Karpas-422 (cell line): ENCODE data around the gene C10orf95. TPM values are rescaled to one million over a fixed set of nuclear protein-coding genes. Genes with fewer than 3 reads are reported as not detected.

ENCODE experiments used
- DNase-seq: peaks from one replicate; pipeline ENCODE4 v3.0.0-alpha.2; 2015
- H2AFZ ChIP-seq: fragments of 200-600 bp; sonication (generic); 2 replicates; pipeline ENCODE4 v1.6.1; 2014; ENCODE audit warnings: antibody characterized with exemption, low read length, mixed read lengths
- H3K27ac ChIP-seq: fragments of 200-600 bp; sonication (generic); 2 replicates; pipeline ENCODE4 v1.5.1; 2014; ENCODE audit warnings: mild to moderate bottlenecking, low read length, moderate library complexity
- H3K27me3 ChIP-seq: fragments of 200-600 bp; sonication (generic); 2 replicates; pipeline ENCODE4 v1.6.1; 2014; ENCODE audit warnings: low read length, mixed read lengths
- H3K36me3 ChIP-seq: fragments of 200-600 bp; sonication (generic); 2 replicates; pipeline ENCODE4 v1.6.1; 2014; ENCODE audit warnings: low read length, mixed read lengths; ENCODE audit not compliant: insufficient read depth
- H3K4me1 ChIP-seq: fragments of 200-600 bp; sonication (generic); 2 replicates; pipeline ENCODE4 v1.6.1; 2014; ENCODE audit warnings: mild to moderate bottlenecking, low read length, mixed read lengths
- H3K4me2 ChIP-seq: fragments of 200-600 bp; sonication (generic); 2 replicates; pipeline ENCODE4 v1.6.1; 2014; ENCODE audit warnings: low read length, low read depth, mild to moderate bottlenecking; ENCODE audit not compliant: poor library complexity, severe bottlenecking
- H3K4me3 ChIP-seq: fragments of 200-600 bp; sonication (generic); 2 replicates; pipeline ENCODE4 v1.5.1; 2014; ENCODE audit warnings: mild to moderate bottlenecking, antibody characterized with exemption, low read length, mixed read lengths
- H3K79me2 ChIP-seq: fragments of 200-600 bp; sonication (generic); 2 replicates; pipeline ENCODE4 v1.6.1; 2014; ENCODE audit warnings: mild to moderate bottlenecking, low read length, mixed read lengths
- H3K9ac ChIP-seq: fragments of 200-600 bp; sonication (generic); 2 replicates; pipeline ENCODE4 v1.6.0; 2014; ENCODE audit warnings: low read length
- H3K9me2 ChIP-seq: fragments of 200-600 bp; sonication (generic), shearing (Covaris generic); replicated peaks from 2 replicates; pipeline ENCODE4 v1.6.0; 2014; ENCODE audit warnings: mild to moderate bottlenecking, low read length, moderate library complexity; ENCODE audit not compliant: insufficient read depth
- H3K9me3 ChIP-seq: fragments of 300-700, 200-600 bp; sonication (generic); 2 replicates; pipeline ENCODE4 v1.6.1; 2014; ENCODE audit warnings: low read length, mixed read lengths
- H4K20me1 ChIP-seq: fragments of 200-600 bp; sonication (generic); 2 replicates; pipeline ENCODE4 v1.6.1; 2014; ENCODE audit warnings: mild to moderate bottlenecking, antibody characterized with exemption, low read length, low read depth; ENCODE audit not compliant: insufficient read depth
- total RNA-seq: library from RNA; depleted of rRNA; stranded (reverse); fragments of >200 nt; shearing (Covaris generic); gene quantifications from 2 replicates; pipeline ENCODE4 v1.2.3, GENCODE V29; 2014; ENCODE audit warnings: low replicate concordance

The C10orf95 gene
- total RNA-seq, 1 experiment from 2014 or later = 0.78 TPM

- Histone ChIP-seq H3K9me3 (no peaks in the 10 kb centered on the region), H3K27ac (no peak overlapping the region), H3K9ac (no peak overlapping the region), H3K4me1 (peaks cover 12% of the 10 kb centered on the region), H4K20me1 (no peaks in the 10 kb centered on the region), H2AFZ (no peak overlapping the region), H3K27me3 (no peaks in the 10 kb centered on the region), H3K4me3 (no peak overlapping the region), H3K36me3 (peaks cover 43% of the 10 kb centered on the region), H3K4me2 (no peak overlapping the region), H3K9me2 (no peaks in the 10 kb centered on the region), H3K79me2 (no peaks in the 10 kb centered on the region)
- no peak for DNase-seq
Observed at GRCh38 chr10:102485093-102485784, 33.9 kb upstream of the C10orf95 start.

GRCh38 chr10:102484021-102484420 lies 32.7 kb upstream of the C10orf95 start:
- H3K4me2 ChIP-seq = no peak overlapping the region
- H3K27me3 ChIP-seq = no peaks in the 10 kb centered on the region
- no peak overlapping the region for H2AFZ ChIP-seq
- 0 out of 2 replicates have a peak, but pooled peaks cover 3% of the 10 kb centered on the region for H4K20me1 ChIP-seq
- no peaks in the 10 kb centered on the region for H3K79me2 ChIP-seq
- H3K4me3 ChIP-seq = no peak overlapping the region
- no peak overlapping the region for H3K27ac ChIP-seq
- H3K9me2 ChIP-seq = no peaks in the 10 kb centered on the region
- H3K4me1 ChIP-seq = peaks cover 12% of the 10 kb centered on the region
- no peak overlapping the region for H3K9ac ChIP-seq
- no peak for DNase-seq
- H3K9me3 ChIP-seq = no peaks in the 10 kb centered on the region
- peaks cover 43% of the 10 kb centered on the region for H3K36me3 ChIP-seq

GRCh38 chr10:102480396-102480795 lies 29.1 kb upstream of the C10orf95 start:
- no peak for DNase-seq
- Histone ChIP-seq H3K36me3 (peaks cover 26% of the 10 kb centered on the region; the same call in 1 of the 2 replicates), H3K27ac (no peak overlapping the region), H3K4me3 (no peak overlapping the region), H3K27me3 (no peaks in the 10 kb centered on the region), H3K9me2 (no peaks in the 10 kb centered on the region), H2AFZ (no peak overlapping the region), H3K79me2 (no peaks in the 10 kb centered on the region), H3K9ac (no peak overlapping the region), H4K20me1 (0 out of 2 replicates have a peak, but pooled peaks cover 3% of the 10 kb centered on the region), H3K4me1 (peaks cover 12% of the 10 kb centered on the region), H3K9me3 (no peaks in the 10 kb centered on the region), H3K4me2 (no peak overlapping the region)

- H3K27ac ChIP-seq = no peak overlapping the region
Observed at GRCh38 chr10:102479651-102480050, 28.3 kb upstream of the C10orf95 start.

GRCh38 chr10:102476466-102477141 lies 25.3 kb upstream of the C10orf95 start:
- Histone ChIP-seq H3K27ac (no peak overlapping the region), H3K9me3 (no peaks in the 10 kb centered on the region)
- DNase-seq = no peak

More at GRCh38 chr10:102479651-102480050, 28.3 kb upstream of the C10orf95 start:
- H3K4me1 ChIP-seq = peaks cover 12% of the 10 kb centered on the region
- no peaks in the 10 kb centered on the region for H3K27me3 ChIP-seq
- no peaks in the 10 kb centered on the region for H3K79me2 ChIP-seq
- H3K4me2 ChIP-seq = no peak overlapping the region
- H3K9ac ChIP-seq = no peak overlapping the region
- H3K9me3 ChIP-seq = no peaks in the 10 kb centered on the region
- H2AFZ ChIP-seq = no peak overlapping the region
- H3K4me3 ChIP-seq = no peak overlapping the region
- 0 out of 2 replicates have a peak, but pooled peaks cover 3% of the 10 kb centered on the region for H4K20me1 ChIP-seq
- no peaks in the 10 kb centered on the region for H3K9me2 ChIP-seq
- no peak for DNase-seq
- H3K36me3 ChIP-seq = peaks cover 25% of the 10 kb centered on the region; the same call in 1 of the 2 replicates

GRCh38 chr10:102475451-102476040 lies 24.2 kb upstream of the C10orf95 start:
- Histone ChIP-seq H4K20me1 (0 out of 2 replicates have a peak, but pooled peaks cover 3% of the 10 kb centered on the region), H3K36me3 (peaks cover 7% of the 10 kb centered on the region; the same call in 1 of the 2 replicates), H3K27me3 (no peaks in the 10 kb centered on the region), H3K79me2 (no peaks in the 10 kb centered on the region), H3K9ac (no peak overlapping the region), H3K9me2 (no peaks in the 10 kb centered on the region), H2AFZ (no peak overlapping the region), H3K4me2 (no peak overlapping the region), H3K9me3 (no peaks in the 10 kb centered on the region), H3K27ac (no peak overlapping the region), H3K4me3 (no peak overlapping the region), H3K4me1 (no peaks in the 10 kb centered on the region)
- DNase-seq = no peak

More at GRCh38 chr10:102476466-102477141, 25.3 kb upstream of the C10orf95 start:
- H3K4me2 ChIP-seq = no peak overlapping the region
- no peak overlapping the region for H2AFZ ChIP-seq
- H3K4me3 ChIP-seq = no peak overlapping the region
- 0 out of 2 replicates have a peak, but pooled peaks cover 3% of the 10 kb centered on the region for H4K20me1 ChIP-seq
- H3K4me1 ChIP-seq = peaks cover 10% of the 10 kb centered on the region
- no peak overlapping the region for H3K9ac ChIP-seq
- H3K27me3 ChIP-seq = no peaks in the 10 kb centered on the region
- H3K9me2 ChIP-seq = no peaks in the 10 kb centered on the region
- no peaks in the 10 kb centered on the region for H3K79me2 ChIP-seq
- peaks cover 8% of the 10 kb centered on the region; the same call in 1 of the 2 replicates for H3K36me3 ChIP-seq

- Histone ChIP-seq H3K4me2 (no peak overlapping the region), H3K9ac (no peak overlapping the region), H3K36me3 (0 out of 2 replicates have a peak, but pooled peaks cover 1% of the 10 kb centered on the region), H3K4me1 (no peaks in the 10 kb centered on the region), H3K4me3 (no peak overlapping the region), H4K20me1 (no peaks in the 10 kb centered on the region), H3K9me2 (no peaks in the 10 kb centered on the region), H2AFZ (no peak overlapping the region), H3K27me3 (no peaks in the 10 kb centered on the region), H3K27ac (no peak overlapping the region), H3K79me2 (no peaks in the 10 kb centered on the region), H3K9me3 (no peaks in the 10 kb centered on the region)
- no peak for DNase-seq
Observed at GRCh38 chr10:102473445-102474331, 22.3 kb upstream of the C10orf95 start.
